Vagina (tissue), 2 donors: Measurements from ENCODE around the gene CISTR.

Experiments used
- CTCF ChIP-seq, 3 experiments: fragments of 450-650 bp in 2 of 3; fragments of 200-600 bp in 1 of 3; sonication (generic) in 1 of 3; IDR thresholded peaks; one replicate each; pipeline ENCODE4 v1.5.1; 2017 to 2019; ENCODE audit warnings: antibody characterized with exemption in 3 of 3, mild to moderate bottlenecking in 2 of 3, moderate library complexity in 2 of 3
- POLR2A ChIP-seq, 2 donors: fragments of 450-650 bp; IDR thresholded peaks; one replicate each; pipeline ENCODE4 v1.6.1; 2017; ENCODE audit warnings: antibody characterized with exemption in 2 of 2, mild to moderate bottlenecking in 2 of 2, moderate library complexity in 2 of 2
- POLR2AphosphoS5 ChIP-seq, 2 donors: sonication (generic); formaldehyde crosslinking; IDR thresholded peaks; one replicate each; pipeline ENCODE4 v1.9.0; 2017; ENCODE audit warnings: antibody characterized with exemption in 2 of 2, mild to moderate bottlenecking in 2 of 2, low read depth in 1 of 2; ENCODE audit not compliant: insufficient read depth in 1 of 2

GRCh38 chr12:53776872-53777271, 25.1 kb upstream of the CISTR start:
- TF ChIP-seq POLR2A (IDR thresholded peaks at IDR 0.05) (no peak), CTCF (IDR thresholded peaks at IDR 0.05) (no peak), POLR2AphosphoS5 (IDR thresholded peaks at IDR 0.05; ENCODE audit: insufficient read depth in 1 of 2, low read depth in 1 of 2) (no peak)
